Neural crest cell (in vitro differentiated cells): Measurements from ENCODE around the gene PRSS57. TPM values are rescaled to one million over a fixed set of nuclear protein-coding genes. Genes with fewer than 3 reads are reported as not detected.
"Not testable (repeated sequence)": the region's sequence is repeated elsewhere in the genome, so short reads cannot be mapped to it uniquely, and the experiment has no call there.

Experiments
- DNase-seq: peaks from one replicate; pipeline ENCODE4 v3.0.0; 2021; ENCODE audit warnings: low read depth, mixed read lengths, low spot score
- H3K27ac Mint-ChIP-seq: one replicate; pipeline ENCODE4 v1.8.0; 2021; ENCODE audit warnings: mild to moderate bottlenecking, mixed read lengths; ENCODE audit not compliant: unreplicated experiment
- H3K27me3 Mint-ChIP-seq: 2 replicates; pipeline ENCODE4 v1.8.0; 2021; ENCODE audit warnings: low read depth, mild to moderate bottlenecking, mixed read lengths
- H3K36me3 Mint-ChIP-seq: 2 replicates; pipeline ENCODE4 v1.8.0; 2021; ENCODE audit warnings: low read depth, mild to moderate bottlenecking, mixed read lengths
- H3K4me1 Mint-ChIP-seq: 2 replicates; pipeline ENCODE4 v1.8.0; 2021; ENCODE audit warnings: mixed read lengths
- H3K4me3 Mint-ChIP-seq: one replicate; pipeline ENCODE4 v1.8.0; 2021; ENCODE audit warnings: mild to moderate bottlenecking, mixed read lengths
- H3K9me3 Mint-ChIP-seq: 2 replicates; pipeline ENCODE4 v1.8.0; 2021; ENCODE audit warnings: mixed read lengths
- CTCF ChIP-seq: fragments of 200-600 bp; sonication (generic); conservative IDR thresholded peaks from 2 replicates; pipeline ENCODE4 v1.5.0; 2021; ENCODE audit warnings: antibody characterized with exemption, mild to moderate bottlenecking
- total RNA-seq: library from RNA; stranded (reverse); gene quantifications from 2 replicates; pipeline ENCODE4 v1.2.1, GENCODE V29; 2021

The PRSS57 gene
- total RNA-seq, 1 donor from 2014 or later, result not detected

- Mint-ChIP-seq H3K4me3 (no peak overlapping the region), H3K27me3 (peaks cover 41% of the 10 kb centered on the region), H3K36me3 (no peaks in the 10 kb centered on the region), H3K9me3 (no peaks in the 10 kb centered on the region), H3K27ac (no peak overlapping the region), H3K4me1 (peaks cover 20% of the 10 kb centered on the region)
- TF ChIP-seq CTCF, result no peak
- DNase-seq, result no peak
Measured at GRCh38 chr19:676007-676338, 19.3 kb downstream of the PRSS57 start.

GRCh38 chr19:674282-675151 is 20.7 kb downstream of the PRSS57 start:
- no peaks in the 10 kb centered on the region for H3K9me3 Mint-ChIP-seq
- H3K27ac Mint-ChIP-seq, result no peak overlapping the region
- no peaks in the 10 kb centered on the region for H3K36me3 Mint-ChIP-seq
- peaks cover 17% of the 10 kb centered on the region for H3K4me1 Mint-ChIP-seq
- peak overlapping the region; percentile 82 for H3K4me3 Mint-ChIP-seq
- DNase-seq, result no peak
- TF ChIP-seq CTCF, result no peak
- H3K27me3 Mint-ChIP-seq, result peaks cover 37% of the 10 kb centered on the region

GRCh38 chr19:670609-671075 is 24.6 kb downstream of the PRSS57 start:
- no peaks in the 10 kb centered on the region for H3K36me3 Mint-ChIP-seq
- no peak overlapping the region for H3K4me3 Mint-ChIP-seq
- no peak overlapping the region for H3K27ac Mint-ChIP-seq
- H3K27me3 Mint-ChIP-seq, result peaks cover 15% of the 10 kb centered on the region
- no peak for TF ChIP-seq CTCF
- H3K9me3 Mint-ChIP-seq, result no peaks in the 10 kb centered on the region
- peaks cover 16% of the 10 kb centered on the region for H3K4me1 Mint-ChIP-seq
- DNase-seq, result no peak

GRCh38 chr19:668675-669434 is 26.4 kb downstream of the PRSS57 start:
- not testable (repeated sequence) for H3K4me1 Mint-ChIP-seq, H3K27ac Mint-ChIP-seq, H3K27me3 Mint-ChIP-seq, H3K9me3 Mint-ChIP-seq, DNase-seq, H3K36me3 Mint-ChIP-seq
- peak overlapping the region; percentile 58 for H3K4me3 Mint-ChIP-seq

GRCh38 chr19:666985-667573 is 28.2 kb downstream of the PRSS57 start:
- not testable (repeated sequence) for H3K4me1 Mint-ChIP-seq, H3K27me3 Mint-ChIP-seq, H3K36me3 Mint-ChIP-seq, H3K9me3 Mint-ChIP-seq, H3K27ac Mint-ChIP-seq, DNase-seq
- H3K4me3 Mint-ChIP-seq, result peak overlapping the region; percentile 49

- Mint-ChIP-seq H3K27ac (no peak overlapping the region), H3K36me3 (peaks cover 2% of the 10 kb centered on the region), H3K27me3 (peaks cover 5% of the 10 kb centered on the region), H3K4me1 (peaks cover 23% of the 10 kb centered on the region), H3K4me3 (peak overlapping the region; percentile 90), H3K9me3 (no peaks in the 10 kb centered on the region)
- peak; percentile 98 for DNase-seq
- peak; percentile 93 for TF ChIP-seq CTCF
Measured at GRCh38 chr19:664913-665443, 30.3 kb downstream of the PRSS57 start.
